A673 (cell line): ENCODE data around the gene ZXDA. TPM values are rescaled to one million over a fixed set of nuclear protein-coding genes. Genes with fewer than 3 reads are reported as not detected.
A peak's percentile ranks its signal among the peaks of the same experiment; 100 is the strongest.

Experiments
- BruUV-seq: library from RNA; stranded (reverse); fragments of 400-500 nt; replicated peaks from 2 replicates; lab custom pipeline; 2021; lab: Mats Ljungman, UMichigan
- CTCF ChIA-PET: fragments of 300-600 bp; sonication (Branson Sonifier 250); formaldehyde crosslinking; loops from one replicate; lab custom pipeline; 2022; ENCODE audit warnings: antibody characterized with exemption; lab: Charles Lee
- POLR2A ChIA-PET: fragments of 300-600 bp; sonication (Branson Sonifier 250); formaldehyde crosslinking; loops from one replicate; lab custom pipeline; 2022; ENCODE audit warnings: antibody characterized with exemption; ENCODE audit not compliant: low non-redundant PET; lab: Charles Lee
- DNase-seq: peaks from one replicate; pipeline ENCODE4 v3.0.0-alpha.2; 2015; ENCODE audit warnings: low spot score
- H3K27ac ChIP-seq: fragments of 200-600 bp; sonication (generic); 2 replicates; pipeline ENCODE4 v1.5.1; 2016; ENCODE audit warnings: mixed run types, low read depth, mild to moderate bottlenecking, mixed read lengths, antibody characterized with exemption, low read length; ENCODE audit not compliant: poor library complexity, severe bottlenecking
- H3K27me3 ChIP-seq: fragments of 200-600 bp; sonication (generic); replicated peaks from 2 replicates; pipeline ENCODE4 v1.6.1; 2017; ENCODE audit warnings: mixed run types, low read depth, mild to moderate bottlenecking, mixed read lengths, antibody characterized with exemption, low read length; ENCODE audit not compliant: insufficient read depth, poor library complexity
- H3K36me3 ChIP-seq: fragments of 200-600 bp; sonication (generic); 2 replicates; pipeline ENCODE4 v1.6.1; 2016; ENCODE audit warnings: mixed run types, mild to moderate bottlenecking, mixed read lengths, antibody characterized with exemption, low read length; ENCODE audit not compliant: insufficient read depth, poor library complexity, severe bottlenecking
- H3K4me1 ChIP-seq: fragments of 200-600 bp; sonication (generic); 2 replicates; pipeline ENCODE4 v1.6.1; 2017; ENCODE audit warnings: mixed run types, mild to moderate bottlenecking, mixed read lengths, antibody characterized with exemption, low read length; ENCODE audit not compliant: insufficient read depth, poor library complexity, severe bottlenecking
- H3K4me3 ChIP-seq: fragments of 200-600 bp; sonication (generic); 2 replicates; pipeline ENCODE4 v1.5.1; 2016; ENCODE audit warnings: low read depth, mixed run types, mild to moderate bottlenecking, mixed read lengths, low read length; ENCODE audit not compliant: poor library complexity, severe bottlenecking
- H3K9me3 ChIP-seq: fragments of 200-600 bp; sonication (generic); 2 replicates; pipeline ENCODE4 v1.6.1; 2016; ENCODE audit warnings: mixed run types, low read depth, mild to moderate bottlenecking, mixed read lengths, antibody characterized with exemption, low read length; ENCODE audit not compliant: poor library complexity, severe bottlenecking
- CTCF ChIP-seq: fragments of 300-800, 200-600 bp; sonication (generic); conservative IDR thresholded peaks from 2 replicates; pipeline ENCODE4 v1.5.1; 2017; ENCODE audit warnings: low read depth, mild to moderate bottlenecking, antibody characterized with exemption, low read length, moderate library complexity, mixed read lengths
- EZH2 ChIP-seq: fragments of 200-600 bp; sonication (generic); IDR thresholded peaks from 2 replicates; pipeline ENCODE4 v1.6.1; 2017; ENCODE audit warnings: borderline replicate concordance, low read depth, mild to moderate bottlenecking, mixed read lengths, antibody characterized with exemption, low read length; ENCODE audit not compliant: poor library complexity, severe bottlenecking
- intact Hi-C: fragments of 100-400 bp; cut with micrococcal nuclease; formaldehyde crosslinking; loops from one replicate; pipeline ENCODE4 v1.10.0; 2022; ENCODE audit not compliant: unreplicated experiment
- total RNA-seq: library from RNA; stranded (reverse); gene quantifications from 2 replicates; pipeline ENCODE4 v1.2.3, GENCODE V29; 2021

Gene ZXDA
- total RNA-seq, 1 experiment from 2014 or later: 5.3 TPM

GRCh38 chrX:57901466-57901865, 8.8 kb downstream of the ZXDA start:
- no TSS peak for BruUV-seq
- Histone ChIP-seq H3K27me3 (no peaks in the 10 kb centered on the region), H3K4me3 (no peak overlapping the region), H3K4me1 (peaks cover 36% of the 10 kb centered on the region), H3K36me3 (no peaks in the 10 kb centered on the region), H3K9me3 (no peaks in the 10 kb centered on the region), H3K27ac (no peak overlapping the region)
- no peak for TF ChIP-seq CTCF
- no peak for TF ChIP-seq EZH2
- POLR2A ChIA-PET: no interaction called here
- CTCF ChIA-PET: no interaction called here
- intact Hi-C loops: no loop called here
- no peak for DNase-seq

- H3K4me3 ChIP-seq: no peak overlapping the region
- CTCF ChIA-PET: no interaction called here
- POLR2A ChIA-PET: no interaction called here
- no peaks in the 10 kb centered on the region for H3K27me3 ChIP-seq
- TF ChIP-seq EZH2 (no peak), CTCF (no peak)
- no TSS peak for BruUV-seq
- intact Hi-C loops: no loop called here
- no peaks in the 10 kb centered on the region for H3K9me3 ChIP-seq
- H3K27ac ChIP-seq: peak overlapping the region; percentile 57
- peaks cover 34% of the 10 kb centered on the region for H3K4me1 ChIP-seq
- peak; percentile 71 for DNase-seq
- no peaks in the 10 kb centered on the region for H3K36me3 ChIP-seq
Measured at GRCh38 chrX:57900975-57901374, 9.3 kb downstream of the ZXDA start.

GRCh38 chrX:57899906-57900305, 10.4 kb downstream of the ZXDA start:
- Histone ChIP-seq H3K4me3 (no peak overlapping the region), H3K27me3 (no peaks in the 10 kb centered on the region), H3K36me3 (no peaks in the 10 kb centered on the region), H3K4me1 (peaks cover 29% of the 10 kb centered on the region), H3K27ac (peak overlapping the region; percentile 57), H3K9me3 (no peaks in the 10 kb centered on the region)
- BruUV-seq: no TSS peak
- intact Hi-C loops: no loop called here
- POLR2A ChIA-PET: no interaction called here
- DNase-seq: no peak
- CTCF ChIA-PET: no interaction called here
- TF ChIP-seq EZH2 (no peak), CTCF (no peak)
